ENCODE data around the gene GAS5.

The GAS5 gene

GRCh38 chr1:173867753-173868265 is at the start of gene GAS5:
Gene GAS5, minus strand, starts transcription at chr1:173867989.
- Histone ChIP-seq H3K36me3 (ENCODE audit: insufficient read depth, low read length) (peaks cover 53% of the 10 kb centered on the region), H3K9me3 (ENCODE audit: control insufficient read depth, insufficient read depth, low read length) (no peaks in the 10 kb centered on the region), H3K4me1 (ENCODE audit: insufficient read depth, low read length) (peaks cover 9% of the 10 kb centered on the region), H3K9ac (ENCODE audit: low read depth, low read length) (peak within 1 kb of the TSS; percentile 74)

- no peak within 1 kb of the TSS for H3K9ac ChIP-seq (ENCODE audit: low read depth, low read length)
These were observed 49.4 kb upstream of the GAS5 start, which contains the start of gene SERPINC1 for GRCh38 chr1:173917149-173917548. Gene SERPINC1, minus strand, starts transcription at chr1:173917327. Its CDS starts 68 bp downstream, at chr1:173917259.

GRCh38 chr1:173916667-173917066 is 48.9 kb upstream of the GAS5 start:
- H3K9me3 ChIP-seq (ENCODE audit: control insufficient read depth, insufficient read depth, low read length): no peaks in the 10 kb centered on the region
- H3K4me1 ChIP-seq (ENCODE audit: insufficient read depth, low read length): no peaks in the 10 kb centered on the region
- H3K36me3 ChIP-seq (ENCODE audit: insufficient read depth, low read length): no peaks in the 10 kb centered on the region
- H3K9ac ChIP-seq (ENCODE audit: low read depth, low read length): no peak overlapping the region

More at GRCh38 chr1:173917149-173917548, 49.4 kb upstream of the GAS5 start, which contains the start of gene SERPINC1:
- no peaks in the 10 kb centered on the region for H3K4me1 ChIP-seq (ENCODE audit: insufficient read depth, low read length)
- H3K36me3 ChIP-seq (ENCODE audit: insufficient read depth, low read length): no peaks in the 10 kb centered on the region
- H3K9me3 ChIP-seq (ENCODE audit: control insufficient read depth, insufficient read depth, low read length): no peaks in the 10 kb centered on the region

DNA sequence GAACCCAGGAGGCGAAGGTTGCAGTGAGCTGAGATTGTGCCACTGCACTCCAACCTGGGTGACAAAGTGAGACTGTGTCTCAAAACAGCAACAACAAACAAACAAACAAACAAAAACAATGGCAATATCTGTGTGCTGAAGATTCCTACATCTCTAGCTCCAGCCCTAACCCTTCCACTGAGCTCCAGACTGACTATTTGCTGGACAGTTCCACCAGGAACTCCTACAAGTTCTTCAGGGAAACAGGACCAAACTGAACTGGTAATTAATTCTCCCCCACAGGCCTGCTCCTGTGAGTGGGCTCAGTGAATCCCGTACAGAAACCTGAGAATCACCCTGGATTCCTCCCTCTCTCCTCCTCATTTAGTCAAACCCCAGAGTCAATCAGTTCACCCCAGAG is 47.8 kb upstream of the GAS5 start:
- Histone ChIP-seq H3K36me3 (ENCODE audit: insufficient read depth, low read length) (no peaks in the 10 kb centered on the region), H3K4me1 (ENCODE audit: insufficient read depth, low read length) (no peaks in the 10 kb centered on the region), H3K9me3 (ENCODE audit: control insufficient read depth, insufficient read depth, low read length) (no peaks in the 10 kb centered on the region), H3K9ac (ENCODE audit: low read depth, low read length) (no peak overlapping the region)

DNA sequence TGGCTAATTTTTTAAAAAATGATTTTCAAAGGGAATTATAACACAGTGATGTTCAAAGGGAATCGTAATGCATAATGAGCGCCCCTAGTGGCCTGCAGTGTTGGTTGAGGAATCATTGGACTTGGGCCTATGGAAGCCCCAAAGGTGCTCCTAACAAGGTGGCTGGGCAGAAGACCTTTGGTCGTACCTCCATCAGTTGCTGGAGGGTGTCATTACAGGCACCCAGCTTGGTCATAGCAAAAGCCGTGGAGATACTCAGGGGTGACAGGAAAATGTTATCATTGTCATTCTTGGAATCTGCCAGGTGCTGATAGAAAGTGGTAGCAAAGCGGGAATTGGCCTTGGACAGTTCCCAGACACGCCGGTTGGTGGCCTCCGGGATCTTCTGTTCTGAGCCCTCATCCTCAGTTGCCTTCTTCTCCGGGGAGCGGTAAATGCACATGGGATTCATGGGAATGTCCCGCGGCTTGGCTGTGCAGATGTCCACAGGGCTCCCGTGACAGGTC is 46.6 kb upstream of the GAS5 start:
- no peak overlapping the region for H3K9ac ChIP-seq (ENCODE audit: low read depth, low read length)
- H3K36me3 ChIP-seq (ENCODE audit: insufficient read depth, low read length): no peaks in the 10 kb centered on the region
- no peaks in the 10 kb centered on the region for H3K4me1 ChIP-seq (ENCODE audit: insufficient read depth, low read length)
- no peaks in the 10 kb centered on the region for H3K9me3 ChIP-seq (ENCODE audit: control insufficient read depth, insufficient read depth, low read length)

DNA sequence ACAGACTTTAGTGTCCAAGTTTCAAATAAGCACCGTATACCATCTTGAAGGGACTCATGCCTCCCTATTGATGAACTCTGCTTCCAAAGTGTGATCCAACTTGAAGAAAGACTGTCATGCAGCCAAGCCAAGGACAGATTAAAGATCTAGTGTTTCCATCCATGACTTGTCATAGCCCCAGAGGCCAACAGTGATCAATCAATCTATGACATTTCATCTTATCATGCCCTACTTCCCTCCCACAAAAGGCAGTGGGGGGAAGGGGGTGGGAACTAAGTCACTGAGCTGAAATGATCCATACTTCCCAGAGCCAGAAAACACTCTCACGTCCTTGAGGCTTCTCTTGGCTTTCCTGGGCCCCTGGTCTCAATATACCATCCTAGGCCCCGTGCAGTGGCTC is 45.3 kb upstream of the GAS5 start:
- H3K9ac ChIP-seq (ENCODE audit: low read depth, low read length): no peak overlapping the region
- H3K36me3 ChIP-seq (ENCODE audit: insufficient read depth, low read length): no peaks in the 10 kb centered on the region
- H3K9me3 ChIP-seq (ENCODE audit: control insufficient read depth, insufficient read depth, low read length): no peaks in the 10 kb centered on the region
- no peaks in the 10 kb centered on the region for H3K4me1 ChIP-seq (ENCODE audit: insufficient read depth, low read length)

GRCh38 chr1:173903827-173904531 is 36.2 kb upstream of the GAS5 start:
- no peaks in the 10 kb centered on the region for H3K36me3 ChIP-seq (ENCODE audit: insufficient read depth, low read length)
- H3K9ac ChIP-seq (ENCODE audit: low read depth, low read length): no peak overlapping the region
- H3K4me1 ChIP-seq (ENCODE audit: insufficient read depth, low read length): peaks cover 27% of the 10 kb centered on the region
- no peaks in the 10 kb centered on the region for H3K9me3 ChIP-seq (ENCODE audit: control insufficient read depth, insufficient read depth, low read length)

- H3K9me3 ChIP-seq (ENCODE audit: control insufficient read depth, insufficient read depth, low read length): no peaks in the 10 kb centered on the region
- H3K36me3 ChIP-seq (ENCODE audit: insufficient read depth, low read length): no peaks in the 10 kb centered on the region
- peaks cover 27% of the 10 kb centered on the region for H3K4me1 ChIP-seq (ENCODE audit: insufficient read depth, low read length)
- H3K9ac ChIP-seq (ENCODE audit: low read depth, low read length): no peak overlapping the region
These were observed 33.2 kb upstream of the GAS5 start for GRCh38 chr1:173900992-173901391.

GRCh38 chr1:173900427-173900826 is 32.6 kb upstream of the GAS5 start:
- Histone ChIP-seq H3K9ac (ENCODE audit: low read depth, low read length) (no peak overlapping the region), H3K4me1 (ENCODE audit: insufficient read depth, low read length) (peaks cover 27% of the 10 kb centered on the region), H3K9me3 (ENCODE audit: control insufficient read depth, insufficient read depth, low read length) (no peaks in the 10 kb centered on the region), H3K36me3 (ENCODE audit: insufficient read depth, low read length) (no peaks in the 10 kb centered on the region)

DNA sequence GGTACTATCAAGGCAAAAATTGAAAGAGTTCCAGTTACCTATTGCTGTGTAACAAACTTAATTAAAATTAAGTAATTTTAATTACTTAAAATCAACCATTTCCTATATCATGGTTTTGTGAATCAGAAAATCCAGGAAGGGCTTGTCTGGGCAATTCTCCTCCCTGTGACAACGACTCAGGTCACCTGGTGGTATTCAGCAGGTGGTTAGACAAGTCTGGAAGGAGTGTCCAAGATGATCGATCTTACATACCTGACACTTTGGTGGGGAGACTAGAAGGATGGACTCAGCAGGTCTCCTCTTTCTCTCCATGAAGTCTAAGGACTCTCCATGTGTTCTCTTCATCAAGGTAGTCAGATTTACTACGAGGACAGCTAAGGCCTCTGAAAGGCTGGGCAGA is 26.4 kb upstream of the GAS5 start:
- Histone ChIP-seq H3K36me3 (ENCODE audit: insufficient read depth, low read length) (no peaks in the 10 kb centered on the region), H3K9ac (ENCODE audit: low read depth, low read length) (no peak overlapping the region), H3K9me3 (ENCODE audit: control insufficient read depth, insufficient read depth, low read length) (no peaks in the 10 kb centered on the region), H3K4me1 (ENCODE audit: insufficient read depth, low read length) (peaks cover 6% of the 10 kb centered on the region; the same call in 1 of the 2 replicates)

DNA sequence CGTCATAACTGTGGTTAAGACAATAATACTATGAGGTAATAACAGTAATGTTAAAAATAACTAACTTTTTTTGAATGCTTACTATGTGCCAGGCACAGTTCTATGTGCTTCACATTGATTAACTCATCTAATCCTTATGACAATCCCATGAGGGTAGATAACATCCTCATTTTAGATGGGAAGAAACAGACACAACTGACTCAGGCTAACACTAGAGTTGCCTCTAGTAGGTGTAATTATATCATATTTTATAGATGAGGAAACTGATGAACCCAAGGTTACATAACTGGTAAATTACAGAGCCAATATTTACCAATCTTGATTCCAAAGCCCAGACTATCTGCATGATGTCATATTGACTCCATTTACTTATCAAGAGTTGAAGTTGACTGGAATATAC is 25.8 kb upstream of the GAS5 start:
- H3K9ac ChIP-seq (ENCODE audit: low read depth, low read length): no peak overlapping the region
- no peaks in the 10 kb centered on the region for H3K9me3 ChIP-seq (ENCODE audit: control insufficient read depth, insufficient read depth, low read length)
- H3K36me3 ChIP-seq (ENCODE audit: insufficient read depth, low read length): no peaks in the 10 kb centered on the region
- H3K4me1 ChIP-seq (ENCODE audit: insufficient read depth, low read length): peaks cover 12% of the 10 kb centered on the region; the same call in 1 of the 2 replicates

DNA sequence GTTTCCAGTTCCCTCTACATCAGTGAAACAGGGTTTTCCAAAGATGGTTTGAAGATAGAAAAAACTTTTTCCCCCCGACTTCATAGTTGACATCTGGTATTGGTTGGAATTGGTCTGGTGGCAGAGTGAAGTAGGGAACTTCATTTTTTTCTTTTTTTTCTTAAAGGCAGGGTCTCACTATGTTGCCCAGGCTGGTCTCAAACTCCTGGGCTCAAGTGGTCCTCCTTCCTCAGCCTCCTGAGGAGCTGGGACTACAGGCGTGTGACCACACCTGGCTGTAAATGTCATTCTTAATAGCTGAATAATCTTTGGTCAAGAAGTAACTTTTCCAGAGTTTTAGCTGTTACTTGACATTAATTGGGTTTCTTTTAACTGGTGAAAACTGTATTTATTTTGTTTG is 22.1 kb upstream of the GAS5 start:
- H3K4me1 ChIP-seq (ENCODE audit: insufficient read depth, low read length): peaks cover 32% of the 10 kb centered on the region
- peaks cover 4% of the 10 kb centered on the region; the same call in 1 of the 2 replicates for H3K36me3 ChIP-seq (ENCODE audit: insufficient read depth, low read length)
- no peaks in the 10 kb centered on the region for H3K9me3 ChIP-seq (ENCODE audit: control insufficient read depth, insufficient read depth, low read length)
- no peak overlapping the region for H3K9ac ChIP-seq (ENCODE audit: low read depth, low read length)

DNA sequence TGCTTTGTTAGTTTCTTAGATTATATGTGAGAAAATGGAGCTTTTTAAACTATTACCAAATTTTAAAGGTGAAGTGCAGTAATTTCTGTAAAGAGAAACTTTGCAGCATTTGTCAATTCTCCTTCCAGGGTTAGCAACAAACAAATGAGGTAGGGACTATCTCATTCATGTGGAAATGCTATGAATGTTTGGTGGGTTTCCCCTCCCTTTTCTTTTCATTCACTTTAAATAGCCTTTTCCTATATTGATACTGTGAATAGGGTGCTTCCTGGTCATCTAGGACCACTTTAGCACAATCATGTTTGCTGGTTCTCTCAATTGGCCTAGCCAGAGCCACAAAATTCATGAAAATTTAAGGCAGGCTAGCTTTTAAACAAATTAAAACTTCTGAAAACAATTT is 21.0 kb upstream of the GAS5 start:
- peaks cover 4% of the 10 kb centered on the region; the same call in 1 of the 2 replicates for H3K36me3 ChIP-seq (ENCODE audit: insufficient read depth, low read length)
- no peak overlapping the region for H3K9ac ChIP-seq (ENCODE audit: low read depth, low read length)
- H3K4me1 ChIP-seq (ENCODE audit: insufficient read depth, low read length): peaks cover 32% of the 10 kb centered on the region
- H3K9me3 ChIP-seq (ENCODE audit: control insufficient read depth, insufficient read depth, low read length): no peaks in the 10 kb centered on the region

GRCh38 chr1:173887627-173888026 is 19.8 kb upstream of the GAS5 start:
- Histone ChIP-seq H3K9me3 (ENCODE audit: control insufficient read depth, insufficient read depth, low read length) (no peaks in the 10 kb centered on the region), H3K4me1 (ENCODE audit: insufficient read depth, low read length) (peaks cover 32% of the 10 kb centered on the region), H3K9ac (ENCODE audit: low read depth, low read length) (no peak overlapping the region), H3K36me3 (ENCODE audit: insufficient read depth, low read length) (peaks cover 4% of the 10 kb centered on the region; the same call in 1 of the 2 replicates)
